GM12865 (cell line): Measurements from ENCODE around the gene XIRP2.
"Not testable (repeated sequence)": the region's sequence is repeated elsewhere in the genome, so short reads cannot be mapped to it uniquely, and the experiment has no call there.

ENCODE experiments used
- DNase-seq: peaks from one replicate; pipeline ENCODE4 v3.0.0; 2010; ENCODE audit warnings: low read depth
- H3K4me3 ChIP-seq: 2 replicates; pipeline ENCODE4 v1.5.1; 2011; ENCODE audit warnings: mild to moderate bottlenecking, low read depth, low read length, control low read depth
- CTCF ChIP-seq: IDR thresholded peaks from 2 replicates; pipeline ENCODE4 v1.5.1; 2011; ENCODE audit warnings: low read length, control low read depth, low read depth, inconsistent platforms; ENCODE audit not compliant: insufficient read depth; ENCODE audit errors: missing control alignments

The XIRP2 gene

GRCh38 chr2:167054881-167055280 lies 166.6 kb downstream of the XIRP2 start:
- no peak overlapping the region for H3K4me3 ChIP-seq
- no peak for TF ChIP-seq CTCF
- DNase-seq, result no peak

GRCh38 chr2:167057446-167057845 lies 169.2 kb downstream of the XIRP2 start:
- TF ChIP-seq CTCF, result no peak
- no peak for DNase-seq
- no peak overlapping the region for H3K4me3 ChIP-seq

GRCh38 chr2:167059173-167059572 lies 170.9 kb downstream of the XIRP2 start:
- no peak for DNase-seq
- no peak overlapping the region for H3K4me3 ChIP-seq
- TF ChIP-seq CTCF, result no peak

GRCh38 chr2:167069855-167070254 lies 181.6 kb downstream of the XIRP2 start:
- TF ChIP-seq CTCF, result no peak
- no peak overlapping the region for H3K4me3 ChIP-seq
- no peak for DNase-seq

GRCh38 chr2:167075708-167076107 lies 187.4 kb downstream of the XIRP2 start:
- not testable (repeated sequence) for H3K4me3 ChIP-seq, DNase-seq

GRCh38 chr2:167098931-167099330 lies 210.7 kb downstream of the XIRP2 start:
- H3K4me3 ChIP-seq, DNase-seq: not testable (repeated sequence)

- H3K4me3 ChIP-seq, result no peak overlapping the region
- no peak for TF ChIP-seq CTCF
- DNase-seq, result no peak
These were observed 212.2 kb downstream of the XIRP2 start for GRCh38 chr2:167100506-167100905.

- H3K4me3 ChIP-seq, result no peak overlapping the region
- no peak for TF ChIP-seq CTCF
- DNase-seq, result no peak
These were observed 214.9 kb downstream of the XIRP2 start for GRCh38 chr2:167103028-167103756.
